CD14-positive monocyte (primary cell): ENCODE data around the gene TMEM80. TPM values are rescaled to one million over a fixed set of nuclear protein-coding genes. Genes with fewer than 3 reads are reported as not detected.
A peak's percentile ranks its signal among the peaks of the same experiment; 100 is the strongest.

Experiments used
- DNase-seq, 3 donors: peaks; one replicate each; pipeline ENCODE4 v3.0.0-alpha.2; 2011 to 2022
- H2AFZ ChIP-seq: 2 replicates; pipeline ENCODE4 v1.6.0; 2012; ENCODE audit warnings: mild to moderate bottlenecking, low read depth, low read length, inconsistent platforms; ENCODE audit not compliant: insufficient read depth, poor library complexity, severe bottlenecking
- H3K27ac ChIP-seq, 2 donors: 1 replicate in 1 of 2; 2 replicates in 1 of 2; pipeline ENCODE4 v1.5.1; 2012 to 2013; ENCODE audit warnings: low read length in 2 of 2, control low read depth in 1 of 2, inconsistent platforms in 1 of 2, low read depth in 1 of 2, mild to moderate bottlenecking in 1 of 2
- H3K27me3 ChIP-seq, 2 donors: one replicate each; pipeline versions ENCODE4 v1.6.0 to v1.6.1; 2011 to 2013; ENCODE audit warnings: low read length in 2 of 2; ENCODE audit not compliant: control insufficient read depth in 2 of 2, insufficient read depth in 2 of 2
- H3K36me3 ChIP-seq, 2 donors: replicated peaks in 1 of 2; 1 replicate in 1 of 2; 2 replicates in 1 of 2; pipeline versions ENCODE4 v1.5.1 to v1.6.1; 2012 to 2013; ENCODE audit warnings: low read length in 2 of 2, control low read depth in 1 of 2, inconsistent platforms in 1 of 2, mild to moderate bottlenecking in 1 of 2; ENCODE audit not compliant: insufficient read depth in 2 of 2, control insufficient read depth in 1 of 2
- H3K4me1 ChIP-seq, 2 donors: 1 replicate in 1 of 2; 2 replicates in 1 of 2; pipeline versions ENCODE4 v1.5.1 to v1.6.1; 2012 to 2013; ENCODE audit warnings: low read length in 2 of 2, control low read depth in 1 of 2, inconsistent platforms in 1 of 2, mild to moderate bottlenecking in 1 of 2, moderate library complexity in 1 of 2; ENCODE audit not compliant: insufficient read depth in 2 of 2, control insufficient read depth in 1 of 2
- H3K4me2 ChIP-seq: replicated peaks from 2 replicates; pipeline ENCODE3; 2012; ENCODE audit warnings: low read length, moderate library complexity, mild to moderate bottlenecking; ENCODE audit not compliant: poor library complexity, severe bottlenecking; ENCODE audit errors: extremely low read depth
- H3K4me3 ChIP-seq, 3 experiments: fragments of 200-600 bp in 1 of 3; sonication (generic) in 1 of 3; replicated peaks in 1 of 3; 1 replicate in 2 of 3; 2 replicates in 1 of 3; pipeline ENCODE4 v1.5.1; 2011 to 2013; ENCODE audit warnings: low read length in 3 of 3, mild to moderate bottlenecking in 3 of 3, control low read depth in 2 of 3, low read depth in 2 of 3, inconsistent platforms in 1 of 3, moderate library complexity in 1 of 3
- H3K79me2 ChIP-seq: 2 replicates; pipeline ENCODE4 v1.6.0; 2012; ENCODE audit warnings: mild to moderate bottlenecking, control low read depth, inconsistent platforms, low read length, moderate library complexity; ENCODE audit not compliant: insufficient read depth
- H3K9ac ChIP-seq: 2 replicates; pipeline ENCODE4 v1.6.0; 2017; ENCODE audit warnings: low read length, mild to moderate bottlenecking; ENCODE audit not compliant: insufficient read depth, poor library complexity, severe bottlenecking
- H3K9me3 ChIP-seq, 2 donors: replicated peaks in 1 of 2; 1 replicate in 1 of 2; 2 replicates in 1 of 2; pipeline versions ENCODE4 v1.5.1 to v1.6.1; 2012 to 2013; ENCODE audit warnings: low read length in 2 of 2, control low read depth in 1 of 2; ENCODE audit not compliant: control insufficient read depth in 1 of 2, insufficient read depth in 1 of 2
- H4K20me1 ChIP-seq: 2 replicates; pipeline ENCODE4 v1.6.0; 2012; ENCODE audit warnings: mild to moderate bottlenecking, low read length, control low read depth, moderate library complexity; ENCODE audit not compliant: insufficient read depth
- H3K27ac Mint-ChIP-seq, 7 donors: one replicate each; pipeline ENCODE4 v1.8.0; 2020; ENCODE audit warnings: mild to moderate bottlenecking in 7 of 7, mixed read lengths in 7 of 7, moderate library complexity in 6 of 7, inconsistent platforms in 2 of 7
- H3K27me3 Mint-ChIP-seq, 3 donors: one replicate each; pipeline ENCODE4 v1.8.0; 2021 to 2022; ENCODE audit warnings: low read depth in 3 of 3, mild to moderate bottlenecking in 3 of 3, mixed read lengths in 3 of 3, moderate library complexity in 3 of 3, inconsistent platforms in 1 of 3
- H3K36me3 Mint-ChIP-seq, 2 donors: one replicate each; pipeline ENCODE4 v1.8.0; 2020; ENCODE audit warnings: mixed read lengths in 2 of 2, inconsistent platforms in 1 of 2, mild to moderate bottlenecking in 1 of 2
- H3K4me1 Mint-ChIP-seq: one replicate; pipeline ENCODE4 v1.8.0; 2020; ENCODE audit warnings: mild to moderate bottlenecking, mixed read lengths
- H3K4me3 Mint-ChIP-seq, 2 donors: one replicate each; pipeline ENCODE4 v1.8.0; 2020; ENCODE audit warnings: mild to moderate bottlenecking in 2 of 2, mixed read lengths in 2 of 2, moderate library complexity in 1 of 2
- H3K9me3 Mint-ChIP-seq, 7 donors: one replicate each; pipeline ENCODE4 v1.8.0; 2020 to 2022; ENCODE audit warnings: mixed read lengths in 7 of 7, mild to moderate bottlenecking in 6 of 7, moderate library complexity in 6 of 7, inconsistent platforms in 2 of 7
- CTCF ChIP-seq: fragments of 200-600 bp; IDR thresholded peaks from one replicate; pipeline ENCODE4 v1.8.0; 2022; ENCODE audit warnings: antibody characterized with exemption, mild to moderate bottlenecking
- WGBS: methylation state at CpG from one replicate; pipeline ENCODE4 v1.1.5; 2013; ENCODE audit warnings: missing lambda C conversion rate; ENCODE audit not compliant: insufficient coverage; 5-methylcytosine and 5-hydroxymethylcytosine counted together
- intact Hi-C, 2 donors: fragments of 100-400 bp; cut with micrococcal nuclease; formaldehyde crosslinking; loops; one replicate each; pipeline versions ENCODE4 v1.15.0 to v1.15.1; 2023
- polyA plus RNA-seq, 3 donors: library from polyadenylated mRNA; depleted of rRNA in 1 of 3; unstranded in 2 of 3; stranded (reverse) in 1 of 3; fragments of 300-500 nt in 2 of 3; fragments of >200 nt in 1 of 3; fragmentation: Illumina TruSeq in 2 of 3; gene quantifications; 1 replicate in 2 of 3; 2 replicates in 1 of 3; pipeline ENCODE4 v1.2.3, GENCODE V29; 2012 to 2021

TMEM80 gene
- polyA plus RNA-seq, 3 donors, result 31.6 to 69.4 (median 37.3) TPM

- peaks cover 11 to 36% of the 10 kb centered on the region in 2 donors for H3K36me3 ChIP-seq
- H3K79me2 ChIP-seq, result peaks cover 19% of the 10 kb centered on the region
- peak overlapping the region in 2 of 7 donors; percentile 28 to 76 for H3K27ac Mint-ChIP-seq
- peaks cover 32% of the 10 kb centered on the region for H4K20me1 ChIP-seq
- no peak for TF ChIP-seq CTCF
- H3K27ac ChIP-seq, result no peak overlapping the region
- no peak for DNase-seq
- peaks cover 7 to 19% (median 15%) of the 10 kb centered on the region in 3 donors for H3K27me3 Mint-ChIP-seq
- H3K4me3 Mint-ChIP-seq, result no peak overlapping the region
- H3K9ac ChIP-seq, result no peak overlapping the region
- H2AFZ ChIP-seq, result no peak overlapping the region
- intact Hi-C loops, result no loop called here
- WGBS, result 96% methylated on average over 18 of the region's 22 CpGs
- peaks cover 34 to 63% of the 10 kb centered on the region in 2 donors for H3K36me3 Mint-ChIP-seq
- peaks cover 0 to 2% (median 0%) of the 10 kb centered on the region in 7 donors for H3K9me3 Mint-ChIP-seq
- H3K27me3 ChIP-seq, result peaks cover 8 to 20% of the 10 kb centered on the region in 2 donors
- peaks cover 40 to 59% of the 10 kb centered on the region in 2 donors for H3K4me1 ChIP-seq
- peaks cover 37% of the 10 kb centered on the region for H3K4me1 Mint-ChIP-seq
- peaks cover 0 to 3% of the 10 kb centered on the region in 2 donors for H3K9me3 ChIP-seq
- no peak overlapping the region for H3K4me3 ChIP-seq
- H3K4me2 ChIP-seq, result no peak overlapping the region
Observed at GRCh38 chr11:701741-702461, 6.3 kb downstream of the TMEM80 start.

- WGBS, result 72% methylated on average over 25 of the region's 26 CpGs
- Mint-ChIP-seq H3K4me1 (peaks cover 29% of the 10 kb centered on the region), H3K27ac (peak overlapping the region in 1 of 7 donors; percentile 15), H3K4me3 (no peak overlapping the region), H3K27me3 (peaks cover 16 to 28% (median 21%) of the 10 kb centered on the region in 3 donors), H3K9me3 (peaks cover 0 to 2% (median 0%) of the 10 kb centered on the region in 7 donors), H3K36me3 (peaks cover 34 to 63% of the 10 kb centered on the region in 2 donors)
- intact Hi-C loops, result no loop called here
- Histone ChIP-seq H3K4me1 (peaks cover 32 to 50% of the 10 kb centered on the region in 2 donors), H4K20me1 (peaks cover 32% of the 10 kb centered on the region), H3K36me3 (peaks cover 11 to 36% of the 10 kb centered on the region in 2 donors), H3K9me3 (peaks cover 0 to 3% of the 10 kb centered on the region in 2 donors), H3K4me2 (no peak overlapping the region), H3K4me3 (no peak overlapping the region), H2AFZ (no peak overlapping the region), H3K9ac (peak overlapping the region; percentile 27), H3K27me3 (peaks cover 8 to 28% of the 10 kb centered on the region in 2 donors), H3K79me2 (peaks cover 19% of the 10 kb centered on the region), H3K27ac (no peak overlapping the region)
- TF ChIP-seq CTCF, result no peak
- peak in 2 of 3 donors; percentile 30 to 37 for DNase-seq
Observed at GRCh38 chr11:702462-703461, 7.1 kb downstream of the TMEM80 start.
